ENCODE results near the gene NOS1AP.

DNA sequence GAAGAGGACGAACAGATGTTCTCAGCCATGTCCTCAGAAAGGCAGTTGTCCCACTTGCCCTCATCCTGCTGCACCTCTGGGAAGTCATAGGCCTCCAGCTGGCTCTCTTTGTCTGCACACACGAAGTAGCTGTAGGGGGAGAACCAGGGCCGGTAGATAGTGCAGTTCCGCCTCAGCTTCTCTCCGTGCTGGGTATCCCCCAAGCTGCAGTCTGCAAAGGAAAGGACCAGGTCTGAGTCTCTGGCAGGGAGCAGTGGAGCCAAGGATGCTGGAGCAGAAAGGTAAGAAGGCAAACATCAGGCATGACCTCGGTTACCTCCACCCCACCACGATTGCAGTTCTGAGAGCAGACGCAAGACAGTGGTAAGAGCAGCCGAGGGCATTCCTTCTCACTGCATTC is 304.9 kb downstream of the NOS1AP start:
- TF ChIP-seq POLR2AphosphoS5 (IDR thresholded peaks at IDR 0.05) = no peak
- TF ChIP-seq, protein P1, sequence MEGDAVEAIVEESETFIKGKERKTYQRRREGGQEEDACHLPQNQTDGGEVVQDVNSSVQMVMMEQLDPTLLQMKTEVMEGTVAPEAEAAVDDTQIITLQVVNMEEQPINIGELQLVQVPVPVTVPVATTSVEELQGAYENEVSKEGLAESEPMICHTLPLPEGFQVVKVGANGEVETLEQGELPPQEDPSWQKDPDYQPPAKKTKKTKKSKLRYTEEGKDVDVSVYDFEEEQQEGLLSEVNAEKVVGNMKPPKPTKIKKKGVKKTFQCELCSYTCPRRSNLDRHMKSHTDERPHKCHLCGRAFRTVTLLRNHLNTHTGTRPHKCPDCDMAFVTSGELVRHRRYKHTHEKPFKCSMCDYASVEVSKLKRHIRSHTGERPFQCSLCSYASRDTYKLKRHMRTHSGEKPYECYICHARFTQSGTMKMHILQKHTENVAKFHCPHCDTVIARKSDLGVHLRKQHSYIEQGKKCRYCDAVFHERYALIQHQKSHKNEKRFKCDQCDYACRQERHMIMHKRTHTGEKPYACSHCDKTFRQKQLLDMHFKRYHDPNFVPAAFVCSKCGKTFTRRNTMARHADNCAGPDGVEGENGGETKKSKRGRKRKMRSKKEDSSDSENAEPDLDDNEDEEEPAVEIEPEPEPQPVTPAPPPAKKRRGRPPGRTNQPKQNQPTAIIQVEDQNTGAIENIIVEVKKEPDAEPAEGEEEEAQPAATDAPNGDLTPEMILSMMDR (IDR thresholded peaks at IDR 0.05) = no peak
- no peak for TF ChIP-seq POLR2A (IDR thresholded peaks at IDR 0.05)

Data from transverse colon (tissue), 4 donors.